Panc1 (cell line): ENCODE data around the gene HRH3.

Source experiments
- CTCF ChIP-seq: fragments of 450-650 bp; IDR thresholded peaks from 2 replicates; pipeline ENCODE4 v1.5.1; 2017; ENCODE audit warnings: mild to moderate bottlenecking
- POLR2AphosphoS5 ChIP-seq: IDR thresholded peaks from 2 replicates; pipeline ENCODE4 v1.6.1; 2012; ENCODE audit warnings: mild to moderate bottlenecking, low read depth, low read length, moderate library complexity
- REST ChIP-seq, 2 experiments: IDR thresholded peaks; 2 replicates each; pipeline ENCODE4 v1.6.1; 2011 to 2012; ENCODE audit warnings: low read depth in 2 of 2, control low read depth in 1 of 2, low read length in 1 of 2, mild to moderate bottlenecking in 1 of 2, moderate library complexity in 1 of 2; ENCODE audit not compliant: insufficient read depth in 1 of 2
- TCF7L2 ChIP-seq: IDR thresholded peaks from 2 replicates; pipeline ENCODE4 v1.6.1; 2011; ENCODE audit warnings: mild to moderate bottlenecking, low read depth, low read length, inconsistent platforms

- no peak for TF ChIP-seq CTCF
- TF ChIP-seq POLR2AphosphoS5: no peak
- no peak for TF ChIP-seq TCF7L2
- no peak for TF ChIP-seq REST (IDR thresholded peaks at IDR 0.05; ENCODE audit: insufficient read depth in 1 of 2, low read depth in 2 of 2, low read length in 1 of 2)
Measured at GRCh38 chr20:62178316-62179161, 41.5 kb downstream of the HRH3 start.
